Adipose tissue (tissue), 3 donors: ENCODE measurements around the gene DRC7. TPM values are rescaled to one million over a fixed set of nuclear protein-coding genes. Genes with fewer than 3 reads are reported as not detected.

Source experiments
- H3K27ac ChIP-seq: one replicate; pipeline ENCODE4 v1.5.1; 2013; ENCODE audit warnings: low read depth, low read length
- WGBS, 3 donors: extraction: QIAGEN DNeasy Blood & Tissue Kit; methylation state at CpG; one replicate each; pipeline ENCODE4 v1.1.7; 2013; 5-methylcytosine and 5-hydroxymethylcytosine counted together
- polyA plus RNA-seq, 3 donors: library from polyadenylated mRNA; stranded (reverse); fragments of 200-250 nt; gene quantifications; one replicate each; pipeline ENCODE4 v1.2.3, GENCODE V29; 2013
- donor health status: healthy with polysubstance abuse.
- donor health status: Bipolar disorder and iron deficiency.
- donor health status: healthy.

DRC7 gene
- polyA plus RNA-seq, 3 donors = 0.18 to 0.24 TPM; not detected in 1

- H3K27ac ChIP-seq = no peak overlapping the region
- 88 to 91% (median 88%) methylated on average over 10 of the region's 10 CpGs for WGBS, 3 donors
Measured at GRCh38 chr16:57658130-57658877, 36.3 kb upstream of the DRC7 start.

- 78 to 84% (median 80%) methylated on average over 19 of the region's 19 CpGs for WGBS, 3 donors
- no peak overlapping the region for H3K27ac ChIP-seq
Measured at GRCh38 chr16:57658878-57659674, 35.5 kb upstream of the DRC7 start.

GRCh38 chr16:57660715-57661463 is 33.7 kb upstream of the DRC7 start:
- 89 to 93% (median 92%) methylated on average over 11 of the region's 11 CpGs for WGBS, 3 donors
- H3K27ac ChIP-seq = no peak overlapping the region

GRCh38 chr16:57661510-57661909 is 33.1 kb upstream of the DRC7 start:
- H3K27ac ChIP-seq = no peak overlapping the region
- WGBS, 3 donors = 79 to 93% (median 82%) methylated on average over 7 of the region's 7 CpGs

GRCh38 chr16:57661936-57662906 is 32.4 kb upstream of the DRC7 start:
- WGBS, 3 donors = 88 to 90% (median 88%) methylated on average over 20 of the region's 20 CpGs

GRCh38 chr16:57663436-57663835 is 31.2 kb upstream of the DRC7 start:
- 88 to 89% (median 89%) methylated on average over 21 of the region's 21 CpGs for WGBS, 3 donors
- H3K27ac ChIP-seq = no peak overlapping the region

More at GRCh38 chr16:57661936-57662906, 32.4 kb upstream of the DRC7 start:
- H3K27ac ChIP-seq = no peak overlapping the region

- 85 to 91% (median 90%) methylated on average over 14 to 15 of the region's 15 CpGs for WGBS, 3 donors
- no peak overlapping the region for H3K27ac ChIP-seq
Measured at GRCh38 chr16:57663917-57664661, 30.5 kb upstream of the DRC7 start.

- 74 to 89% (median 83%) methylated on average over 6 of the region's 6 CpGs for WGBS, 3 donors
- H3K27ac ChIP-seq = no peak overlapping the region
Measured at GRCh38 chr16:57664662-57665025, 30.0 kb upstream of the DRC7 start.

GRCh38 chr16:57665541-57665940 is 29.1 kb upstream of the DRC7 start:
- H3K27ac ChIP-seq = no peak overlapping the region
- 66 to 87% (median 81%) methylated on average over 3 to 4 of the region's 4 CpGs for WGBS, 3 donors

GRCh38 chr16:57666353-57667047 is 28.1 kb upstream of the DRC7 start:
- 76 to 81% (median 76%) methylated on average over 10 to 11 of the region's 11 CpGs for WGBS, 3 donors
- no peak overlapping the region for H3K27ac ChIP-seq

- WGBS, 3 donors = 67 to 86% (median 78%) methylated on average over 5 of the region's 5 CpGs
- H3K27ac ChIP-seq = no peak overlapping the region
Measured at GRCh38 chr16:57667048-57667525, 27.5 kb upstream of the DRC7 start.

GRCh38 chr16:57667526-57668262 is 26.9 kb upstream of the DRC7 start:
- 47 to 63% (median 57%) methylated on average over 17 of the region's 17 CpGs for WGBS, 3 donors
- peak overlapping the region; percentile 59 for H3K27ac ChIP-seq

- 60 to 86% (median 85%) methylated on average over 10 to 11 of the region's 11 CpGs for WGBS, 3 donors
- peak within 1 kb of the TSS; percentile 59 for H3K27ac ChIP-seq
Measured at GRCh38 chr16:57668263-57668571, 26.4 kb upstream of the DRC7 start, which contains the start of gene ADGRG3. ADGRG3 (plus strand) TSS chr16:57668306; CDS start chr16:57668348, 42 bp downstream.

GRCh38 chr16:57668630-57669475 is 25.8 kb upstream of the DRC7 start:
- peak overlapping the region; percentile 1 for H3K27ac ChIP-seq
- 77 to 91% (median 86%) methylated on average over 20 of the region's 20 CpGs for WGBS, 3 donors

GRCh38 chr16:57669476-57670162 is 25.0 kb upstream of the DRC7 start:
- WGBS, 3 donors = 65 to 90% (median 72%) methylated on average over 12 of the region's 12 CpGs

More at GRCh38 chr16:57669476-57670162, 25.0 kb upstream of the DRC7 start:
- no peak overlapping the region for H3K27ac ChIP-seq
